GM10248 (cell line): ENCODE measurements around the gene KANSL1.
"Not testable (repeated sequence)": the region's sequence is repeated elsewhere in the genome, so short reads cannot be mapped to it uniquely, and the experiment has no call there.

Experiments
- CTCF ChIA-PET: fragments of 300-600 bp; sonication (Branson Sonifier 250); formaldehyde crosslinking; extraction: SDS; loops from one replicate; lab custom pipeline; 2021; ENCODE audit warnings: antibody characterized with exemption; lab: Yijun Ruan, JAX
- POLR2A ChIA-PET: fragments of 350-650 bp; sonication (Branson Sonifier 250); formaldehyde crosslinking; extraction: SDS; loops from one replicate; lab custom pipeline; 2020; ENCODE audit warnings: antibody characterized with exemption; lab: Yijun Ruan, JAX
- DNase-seq: peaks from one replicate; pipeline ENCODE4 v3.0.0; 2012; ENCODE audit errors: extremely low spot score
- CTCF ChIP-seq: IDR thresholded peaks from 2 replicates; pipeline ENCODE4 v1.5.1; 2012; ENCODE audit warnings: mild to moderate bottlenecking, low read depth; ENCODE audit errors: extremely low read depth, missing control alignments, control extremely low read depth

The KANSL1 gene

DNA sequence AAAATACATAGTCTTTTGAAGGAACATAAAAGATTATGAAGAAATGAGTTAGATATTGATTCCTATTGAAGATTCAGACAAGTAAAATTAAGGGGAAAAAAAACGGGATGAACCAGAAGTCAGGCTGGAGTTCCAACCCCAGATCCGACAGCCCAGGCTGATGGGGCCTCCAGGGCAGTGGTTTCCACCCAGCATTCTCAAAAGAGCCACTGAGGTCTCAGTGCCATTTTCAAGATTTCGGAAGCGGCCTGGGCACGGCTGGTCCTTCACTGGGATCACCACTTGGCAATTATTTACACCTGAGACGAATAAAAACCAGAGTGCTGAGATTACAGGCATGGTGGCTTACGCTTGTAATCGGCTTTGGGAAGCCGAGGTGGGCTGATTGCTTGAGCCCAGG, 184.6 kb downstream of the KANSL1 start:
- ChIA-PET POLR2A (no interaction called here), CTCF (no interaction called here)
- no peak for DNase-seq
- no peak for TF ChIP-seq CTCF

- no peak for DNase-seq
- CTCF ChIA-PET = interaction anchor here (1.1 to 1.5 kb wide), 2 partner anchors 37 to 179 kb away, joined by 3 read pairs; no protein-coding TSS in a partner anchor
- POLR2A ChIA-PET = no interaction called here
- no peak for TF ChIP-seq CTCF
Measured at GRCh38 chr17:46007461-46007965, 185.7 kb downstream of the KANSL1 start.

GRCh38 chr17:46006082-46006481, 187.1 kb downstream of the KANSL1 start:
- CTCF ChIA-PET, DNase-seq, POLR2A ChIA-PET: not testable (repeated sequence)

- TF ChIP-seq CTCF = no peak
- POLR2A ChIA-PET = no interaction called here
- CTCF ChIA-PET = interaction anchor here (1.0 to 5.5 kb wide), 13 partner anchors 7 to 282 kb away, joined by 3 to 47 read pairs (median 9); partner anchors contain the start of gene KANSL1
- no peak for DNase-seq
Measured at GRCh38 chr17:46003907-46004748, 189.1 kb downstream of the KANSL1 start.

GRCh38 chr17:46002973-46003316, 190.3 kb downstream of the KANSL1 start:
- CTCF ChIA-PET = interaction anchor here (0.6 to 5.5 kb wide), 19 partner anchors 9 to 284 kb away, joined by 3 to 47 read pairs (median 6); partner anchors contain the start of gene KANSL1
- no peak for DNase-seq
- POLR2A ChIA-PET = no interaction called here
- no peak for TF ChIP-seq CTCF

DNA sequence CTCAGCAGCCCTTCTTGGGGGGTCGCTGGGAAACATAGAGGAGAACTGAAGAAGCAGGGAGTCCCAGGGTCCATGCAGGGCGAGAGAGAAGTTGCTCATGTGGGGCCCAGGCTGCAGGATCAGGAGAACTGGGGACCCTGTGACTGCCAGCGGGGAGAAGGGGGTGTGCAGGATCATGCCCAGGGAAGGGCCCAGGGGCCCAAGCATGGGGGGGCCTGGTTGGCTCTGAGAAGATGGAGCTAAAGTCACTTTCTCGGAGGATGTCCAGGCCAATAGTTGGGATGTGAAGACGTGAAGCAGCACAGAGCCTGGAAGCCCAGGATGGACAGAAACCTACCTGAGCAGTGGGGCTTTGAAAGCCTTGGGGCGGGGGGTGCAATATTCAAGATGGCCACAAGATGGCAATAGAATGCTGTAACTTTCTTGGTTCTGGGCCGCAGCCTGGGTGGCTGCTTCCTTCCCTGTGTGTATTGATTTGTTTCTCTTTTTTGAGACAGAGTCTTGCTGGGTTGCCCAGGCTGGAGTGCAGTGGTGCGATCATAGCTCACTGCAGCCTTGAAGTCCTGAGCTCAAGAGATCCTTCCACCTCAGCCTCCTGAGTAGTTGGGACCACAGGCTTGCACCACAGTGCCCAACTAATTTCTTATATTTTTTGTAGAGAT, 190.8 kb downstream of the KANSL1 start:
- peak; percentile 78 for TF ChIP-seq CTCF
- peak; percentile 84 for DNase-seq
- CTCF ChIA-PET = interaction anchor here (0.6 to 5.5 kb wide), 22 partner anchors 8 to 284 kb away, joined by 3 to 47 read pairs (median 6); partner anchors contain the start of gene KANSL1
- POLR2A ChIA-PET = no interaction called here
